Measurements from ENCODE around the gene AVL9. TPM values are rescaled to one million over a fixed set of nuclear protein-coding genes. Genes with fewer than 3 reads are reported as not detected.
A peak's percentile ranks its signal among the peaks of the same experiment; 100 is the strongest.

AVL9 gene
- total and polyA plus RNA-seq, 2 of the 13 experiments (the other 11 are each of a cell fraction or from before 2014, with no cell fraction given), result 29.9 to 48.0 TPM

- BruUV-seq (replicated peaks), result no TSS peak
- H3K9me3 ChIP-seq (ENCODE audit: low read length), result no peaks in the 10 kb centered on the region
- peaks cover 17 to 46% of the 10 kb centered on the region in 2 experiments; a peak in 4 of 5 replicates for H3K36me3 ChIP-seq (replicated peaks in 1 of 2; ENCODE audit: control insufficient read depth in 1 of 2, insufficient read depth in 2 of 2, low read length in 2 of 2)
- ChIA-PET CTCF (ENCODE audit: low intra/inter-chr PET ratio, low total read pairs) (no interaction called here), POLR2A (interaction anchor here (0.6 to 3.0 kb wide), 3 partner anchors 82 to 91 kb away, joined by 4 to 22 read pairs (median 6); partner anchors contain the start of gene AVL9)
- TF ChIP-seq ZNF18 (CRISPR knock-in tag; IDR thresholded peaks at IDR 0.05; ENCODE audit: insufficient replicate concordance), result no peak
- TF ChIP-seq POLR2AphosphoS5 (IDR thresholded peaks at IDR 0.05; ENCODE audit: low read depth, low read length), result 0 out of 2 replicates have a peak, but pooled peaks have one; percentile 12
- peak; percentile 58 for TF ChIP-seq RBM22 (optimal IDR thresholded peaks at IDR 0.05; ENCODE audit: low read length)
- in situ Hi-C loops (cut with HindIII; ENCODE audit: extremely low pct_ligation_motif_present, low pct_unique_long_range_greater_than_20kb), result no loop called here
- H3K4me2 ChIP-seq (ENCODE audit: low read depth, low read length), result no peak overlapping the region
- peak overlapping the region; percentile 39; the same call in 1 of the 2 replicates for H3K9ac ChIP-seq (ENCODE audit: insufficient read depth, low read depth, low read length)
- peaks cover 39% of the 10 kb centered on the region for H3K4me1 ChIP-seq (ENCODE audit: insufficient read depth, low read length)
- no peak overlapping the region for H2AFZ ChIP-seq (ENCODE audit: low read length)
- H3K27me3 ChIP-seq (ENCODE audit: control insufficient read depth in 1 of 2, insufficient read depth in 2 of 2, low read length in 2 of 2), result no peaks in the 10 kb centered on the region
- ATAC-seq (no peak; the same call in 2 of the 3 replicates), DNase-seq (ENCODE audit: low spot score) (no peak), FAIRE-seq (no peak)
- H3K4me3 ChIP-seq (replicated peaks in 1 of 3; ENCODE audit: insufficient read depth in 1 of 3, low read depth in 2 of 3, low read length in 3 of 3), result peak overlapping the region in 1 of 3 experiments; percentile 20; a peak in 1 of 6 replicates
- no peaks in the 10 kb centered on the region for H4K20me1 ChIP-seq (ENCODE audit: insufficient read depth, low read length)
- intact Hi-C loops (cut with micrococcal nuclease; ENCODE audit: unreplicated experiment), result loop anchor here (2.0 to 10.0 kb wide), 3 partner anchors 82 to 138 kb away; partner anchors contain the start of gene LSM5
- H3K27ac ChIP-seq (ENCODE audit: extremely low read length, insufficient read depth, low read length), result peak overlapping the region; percentile 75
- H3K79me2 ChIP-seq (ENCODE audit: insufficient read depth, low read length), result no peaks in the 10 kb centered on the region
- 76% methylated on average over 5 of the region's 5 CpGs for WGBS (ENCODE audit: low lambda C conversion rate)
Observed at GRCh38 chr7:32586291-32587221, 91.3 kb downstream of the AVL9 start.

Data from HepG2 (cell line).